DMS114 treated with DMSO at 0.1 percent for 48 hours (cell line): Measurements from ENCODE around the gene SEC31A.

Experiments
- DNase-seq: peaks from one replicate; lab custom pipeline; 2025; ENCODE audit not compliant: unreplicated experiment; lab: John Stamatoyannopoulos, UW

Gene SEC31A

DNA sequence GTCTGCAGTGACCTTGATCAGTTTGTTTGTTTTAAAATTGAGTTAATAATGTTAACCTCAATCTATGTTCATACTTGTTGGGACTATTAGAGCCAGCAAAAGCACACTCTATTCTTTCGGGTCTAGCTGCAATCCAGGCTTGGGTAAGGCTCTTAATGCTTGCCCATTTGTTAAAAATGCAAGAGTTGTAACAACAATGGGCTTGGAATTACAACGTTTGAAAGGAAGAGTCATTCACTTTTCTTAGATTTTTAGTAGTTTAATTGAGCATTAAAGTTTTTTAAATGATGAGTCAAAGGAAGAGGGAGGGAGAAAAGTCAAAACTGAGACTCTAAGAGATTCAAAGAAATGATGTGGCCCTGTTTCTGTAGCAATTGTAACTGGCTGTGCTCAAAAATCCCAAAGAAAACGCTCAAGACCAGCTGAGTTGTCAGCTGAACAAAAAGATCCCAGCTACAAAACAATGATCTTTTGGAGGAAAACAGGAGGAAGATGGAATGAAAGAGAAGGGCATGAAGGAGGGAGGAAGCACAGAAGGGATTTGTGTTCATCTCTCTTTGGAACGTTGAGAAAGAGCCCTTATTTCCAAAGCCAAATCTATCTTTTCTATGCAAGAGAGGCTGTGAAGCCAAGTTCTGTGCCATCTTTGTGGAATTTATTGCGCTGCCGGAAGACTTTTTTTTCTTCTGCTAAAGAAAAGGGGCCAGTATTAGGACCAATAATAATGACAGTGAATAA is 97.9 kb downstream of the SEC31A start:
- DNase-seq, result no peak

DNA sequence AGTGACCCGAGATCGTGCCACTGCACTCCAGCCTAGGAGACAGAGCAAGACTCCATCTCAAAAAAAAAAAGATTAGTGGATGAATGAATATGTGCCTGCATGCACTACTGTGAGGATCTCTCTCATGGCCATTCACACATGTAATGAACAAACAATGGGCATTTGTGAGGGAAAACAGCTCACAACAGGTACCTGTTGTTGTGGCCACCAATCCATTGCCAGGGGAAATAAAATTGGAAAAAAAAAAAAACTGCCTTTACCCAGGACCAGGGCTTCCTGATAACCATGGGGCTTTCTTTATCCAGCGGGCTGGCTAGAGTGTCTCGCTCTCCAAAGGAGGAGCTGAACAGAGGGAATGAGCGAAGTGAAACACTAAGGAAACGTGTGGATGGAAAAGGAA is 99.8 kb downstream of the SEC31A start:
- DNase-seq, result no peak

DNA sequence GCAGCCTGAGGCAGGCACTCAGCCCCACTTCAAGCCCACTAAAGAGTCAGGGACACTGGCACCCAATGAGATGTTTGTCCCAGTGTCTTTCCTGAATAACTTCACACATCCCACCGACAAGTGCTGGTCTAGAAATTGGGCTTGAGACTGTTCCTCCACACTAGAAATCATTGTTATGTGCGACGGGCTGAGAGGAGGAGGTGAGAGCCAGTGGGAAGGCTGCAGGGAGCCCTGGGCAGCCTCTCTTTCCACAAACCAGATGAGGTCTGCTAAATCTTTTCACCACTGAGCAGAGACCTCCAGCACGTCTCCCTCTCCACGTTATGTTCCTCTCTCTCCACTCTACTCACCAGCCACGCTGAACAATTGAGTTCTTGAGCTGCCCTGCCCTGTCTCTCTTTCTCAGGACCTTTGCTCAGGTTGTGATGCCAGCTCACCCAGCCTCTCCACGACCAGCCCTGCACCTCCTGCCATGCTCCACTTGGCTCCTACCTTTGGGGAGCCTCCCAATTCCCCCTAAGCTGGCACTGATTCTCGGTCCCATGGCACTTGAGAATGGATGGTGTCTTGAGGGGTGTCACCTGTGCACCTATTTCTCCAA is 100.8 kb downstream of the SEC31A start:
- DNase-seq, result no peak

DNA sequence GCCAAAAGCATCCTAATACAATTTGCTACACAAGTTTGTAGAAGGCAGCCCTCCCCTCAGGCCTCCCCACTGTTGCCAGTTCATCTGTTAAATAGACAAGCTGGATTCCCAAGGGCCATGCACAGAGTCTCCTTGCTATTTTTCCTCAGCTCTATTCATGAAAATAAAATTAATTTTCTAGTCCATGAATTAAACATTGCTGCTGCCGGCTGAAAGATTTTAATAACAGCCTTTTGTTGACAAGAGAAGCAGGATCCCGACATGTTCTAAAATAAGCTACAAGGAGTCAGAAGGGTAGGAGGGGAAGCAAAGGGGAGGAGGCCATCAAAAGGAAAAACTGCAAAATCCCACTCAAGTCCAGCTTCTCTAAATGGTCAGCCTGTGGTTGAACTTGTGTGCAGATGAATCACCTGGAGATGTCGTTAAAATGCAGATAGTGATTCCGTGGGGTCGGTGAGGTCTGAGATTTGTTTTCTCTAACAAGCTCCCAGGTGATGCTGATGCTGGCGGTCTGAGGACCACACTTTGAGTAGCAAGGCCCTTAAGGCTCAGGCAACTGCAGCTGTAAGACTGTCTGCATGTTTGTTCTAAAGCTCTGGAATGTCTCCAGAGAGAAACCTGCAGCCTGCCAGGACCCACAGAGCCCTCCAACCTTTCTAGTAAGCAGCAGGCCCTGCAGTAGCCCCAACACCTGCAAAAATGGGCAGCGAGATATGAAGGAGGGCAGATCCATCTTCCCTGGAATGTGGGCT is 101.8 kb downstream of the SEC31A start:
- DNase-seq, result no peak

DNA sequence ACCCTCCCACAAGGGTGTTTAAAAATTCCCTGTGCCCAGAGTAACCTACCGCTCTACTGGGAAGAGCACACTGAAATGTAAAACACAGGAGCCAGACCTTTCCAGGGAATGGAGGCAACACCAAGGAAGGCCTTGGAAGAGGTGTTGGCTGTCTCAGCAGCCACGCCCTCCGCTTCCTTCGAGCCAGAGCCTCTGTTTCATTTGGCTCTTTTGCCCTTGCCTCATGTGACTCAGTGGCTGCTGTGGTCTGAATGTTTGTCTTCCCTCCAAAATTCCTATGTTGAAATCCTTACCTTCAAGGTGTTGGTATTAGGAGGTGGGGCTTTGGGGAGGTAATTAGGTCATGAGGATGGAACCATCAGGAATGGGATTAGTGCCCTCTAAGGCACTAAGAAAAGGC is 103.6 kb downstream of the SEC31A start:
- no peak for DNase-seq

DNA sequence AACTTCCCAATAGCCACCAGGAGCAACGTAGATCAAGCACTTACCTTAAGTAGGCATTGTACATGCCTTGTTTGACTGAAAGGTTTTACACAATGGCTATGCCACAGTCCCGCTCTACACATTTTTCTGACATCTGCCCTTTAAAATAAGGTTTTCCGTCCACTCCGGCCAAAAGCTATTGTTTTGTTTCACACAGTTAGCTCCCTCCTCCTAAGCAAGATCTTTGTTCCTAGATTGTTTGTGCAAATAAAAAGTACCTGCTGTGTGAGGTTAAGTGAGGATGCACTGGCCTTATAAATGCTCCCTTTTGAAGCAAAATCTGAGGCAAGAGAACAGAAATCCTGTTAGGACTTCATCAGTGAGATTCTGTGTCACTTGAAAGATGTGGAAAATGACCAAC is 104.1 kb downstream of the SEC31A start:
- no peak for DNase-seq

DNA sequence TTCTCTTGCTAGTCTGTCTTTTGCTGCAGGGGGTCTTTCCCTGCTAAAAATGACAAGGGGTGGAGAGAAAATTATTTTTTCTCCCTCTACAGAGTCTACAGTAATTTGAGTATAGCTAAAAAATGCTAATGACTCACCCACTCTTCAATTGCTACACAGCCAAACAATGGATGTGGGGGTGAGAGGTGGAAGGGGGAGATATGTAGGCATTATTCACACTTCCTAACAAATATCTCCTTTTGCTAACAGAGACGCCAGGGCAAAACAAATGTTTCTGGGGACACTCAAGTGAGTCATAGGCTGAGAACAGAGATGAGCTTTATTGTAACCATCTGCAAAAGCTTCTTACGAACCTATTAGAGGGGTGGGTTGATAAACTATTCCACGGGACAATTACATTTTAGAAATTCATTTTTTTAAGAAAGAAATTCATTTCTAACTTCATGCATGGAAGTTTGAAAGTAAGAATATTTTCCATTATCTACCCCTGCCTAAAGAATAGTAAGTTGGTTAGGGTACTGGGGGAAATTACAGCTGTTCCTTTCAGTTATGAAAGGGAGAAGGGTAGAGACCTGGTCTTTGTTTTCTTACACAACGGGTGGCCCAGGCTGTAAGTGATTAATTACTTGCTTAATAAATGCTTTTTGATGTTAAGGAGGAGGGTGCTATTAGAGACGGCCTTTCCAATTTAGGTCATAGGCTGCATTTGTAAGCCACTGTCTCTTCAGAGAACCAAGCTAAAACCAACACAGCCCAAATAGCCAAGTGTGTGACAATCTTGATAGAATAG is 105.1 kb downstream of the SEC31A start:
- DNase-seq, result no peak

DNA sequence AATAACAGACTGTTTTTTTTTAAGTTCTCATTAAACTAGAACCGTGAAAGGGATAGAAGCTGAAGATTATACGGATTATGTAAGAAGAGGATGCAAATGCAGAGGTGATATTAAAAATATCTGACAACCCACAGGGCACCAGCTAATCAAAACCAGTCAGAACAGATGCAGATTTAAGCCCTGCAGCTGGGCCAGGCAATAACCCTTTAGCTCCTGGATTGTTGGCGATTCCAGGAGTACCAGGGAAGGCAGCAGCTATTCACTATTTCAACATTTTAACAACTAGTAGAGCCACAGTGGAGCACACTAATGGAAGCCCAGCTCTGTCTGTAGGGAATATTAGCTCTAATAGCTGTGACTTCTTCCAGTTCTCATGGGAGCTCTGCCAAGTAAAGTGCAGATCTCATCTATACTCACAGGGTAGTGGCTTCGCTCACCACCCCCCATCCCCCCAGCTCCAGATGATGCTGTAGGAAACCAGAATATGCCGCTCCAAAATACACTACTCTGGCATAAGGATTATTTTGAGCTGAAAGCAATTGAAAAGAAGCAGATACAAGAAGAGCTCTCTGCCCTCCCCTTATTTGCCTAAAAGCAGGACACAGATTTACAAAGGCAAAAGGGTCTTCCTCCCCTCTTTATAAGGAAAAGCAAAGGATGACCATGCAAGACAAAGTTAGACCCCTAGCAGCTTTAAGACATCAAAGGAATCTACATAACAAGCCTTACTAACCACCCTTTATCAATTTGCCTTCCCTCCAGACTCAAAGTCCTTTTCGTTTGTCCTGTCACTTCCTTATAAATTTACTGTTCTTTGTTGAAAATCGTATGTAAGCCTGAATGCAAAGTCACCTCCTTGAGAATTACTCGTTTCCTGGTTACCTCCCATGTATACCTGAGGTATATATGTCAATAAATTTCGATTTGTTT is 106.0 kb downstream of the SEC31A start:
- DNase-seq, result no peak

DNA sequence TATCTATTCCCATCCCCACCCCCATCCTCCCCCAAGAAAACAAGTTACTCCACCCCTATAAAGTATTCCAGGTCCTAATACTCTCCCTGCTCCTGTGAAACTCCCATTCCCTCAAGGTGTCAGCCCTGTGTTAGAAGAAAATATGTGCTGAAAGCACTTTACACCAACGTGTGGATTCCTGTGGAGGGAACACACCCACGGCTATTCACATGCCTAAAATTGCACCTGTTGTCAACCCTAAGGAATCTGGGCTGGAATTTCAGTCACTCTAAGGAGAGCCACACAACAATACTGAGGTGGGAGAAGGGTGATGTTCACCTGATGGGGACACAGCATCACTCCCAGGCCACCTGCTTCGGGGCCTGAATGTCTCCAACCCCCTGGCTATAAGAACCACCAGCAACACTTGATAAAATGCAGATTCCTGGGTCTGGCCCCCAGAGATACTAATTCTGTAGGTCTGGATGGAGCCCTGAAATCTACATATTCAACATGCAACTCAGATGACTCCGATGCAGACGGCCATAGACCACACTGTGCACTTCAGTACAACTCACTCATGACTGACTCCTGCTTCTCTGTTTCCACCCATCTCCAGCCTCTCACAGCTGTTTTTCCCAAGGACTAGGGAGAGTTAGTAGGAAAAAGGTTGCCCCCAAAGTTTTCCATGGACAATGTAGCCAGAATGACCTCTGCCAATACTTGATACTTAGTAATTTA is 108.2 kb downstream of the SEC31A start:
- no peak for DNase-seq

DNA sequence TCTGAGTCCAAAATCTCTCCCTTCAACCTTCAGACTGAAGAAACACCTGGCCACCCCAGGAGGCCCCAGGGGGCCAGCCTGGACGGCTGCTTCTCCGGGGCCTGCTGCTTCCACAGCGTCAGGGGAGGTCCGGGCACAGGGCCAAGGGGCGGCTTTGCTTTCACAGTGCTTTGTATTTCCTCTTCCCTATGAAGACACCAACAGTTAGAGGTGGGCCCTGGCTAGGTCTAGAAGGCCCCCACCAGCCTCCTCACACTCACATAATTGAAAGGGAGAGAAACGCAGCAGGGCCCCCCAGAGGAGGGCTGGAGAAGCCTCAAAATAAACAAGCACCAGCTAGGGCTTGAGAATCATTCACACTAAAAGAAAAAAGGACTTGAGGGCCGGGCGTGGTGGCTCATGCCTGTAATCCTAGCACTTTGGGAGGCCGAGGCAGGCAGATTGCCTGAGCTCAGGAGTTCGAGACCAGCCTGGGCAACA is 110.2 kb downstream of the SEC31A start:
- DNase-seq, result no peak

DNA sequence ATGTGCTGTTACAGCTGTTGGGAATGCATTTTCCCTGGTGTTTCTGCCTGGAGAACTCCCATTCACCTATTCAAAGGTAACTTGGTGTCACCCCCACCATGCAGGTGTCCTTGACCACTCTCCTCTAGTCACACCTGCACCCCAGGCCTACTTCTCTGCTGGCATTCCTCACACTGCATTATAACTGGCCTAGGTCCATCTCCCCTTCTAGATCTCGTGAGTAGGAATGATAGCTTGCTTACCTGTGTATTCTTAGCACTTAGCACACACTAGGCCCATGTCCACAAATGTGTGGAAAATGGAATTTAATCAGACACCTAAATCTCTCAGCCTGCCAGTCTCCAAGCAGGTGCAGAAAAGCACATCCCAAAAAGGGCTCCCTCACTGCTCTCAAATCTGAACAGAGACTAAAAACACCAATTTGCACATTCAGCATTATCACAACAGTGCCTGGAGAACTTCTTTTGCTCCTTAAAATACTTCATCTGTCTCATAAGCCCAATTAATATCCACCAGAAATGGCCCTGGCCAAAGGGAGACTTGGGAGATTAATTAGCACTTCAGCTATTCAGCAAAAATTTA is 110.7 kb downstream of the SEC31A start:
- DNase-seq, result no peak

DNA sequence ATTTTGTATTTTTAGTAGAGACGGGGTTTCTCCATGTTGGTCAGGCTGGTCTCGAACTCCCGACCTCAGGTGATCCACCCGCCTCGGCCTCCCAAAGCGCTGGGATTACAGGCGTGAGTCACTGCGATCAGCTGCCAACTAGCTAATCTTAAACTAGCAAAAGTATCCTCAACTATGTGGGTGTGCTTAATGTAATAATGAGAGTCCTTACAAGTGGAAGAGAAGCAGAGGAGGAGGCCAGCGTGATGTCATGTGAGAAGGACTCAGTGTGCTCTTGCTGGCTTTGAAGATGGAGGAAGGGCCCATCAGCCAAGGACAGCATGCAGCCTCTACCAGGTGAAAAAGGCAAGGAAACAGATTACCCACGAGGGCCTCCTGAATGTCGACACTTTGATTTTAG is 111.9 kb downstream of the SEC31A start:
- no peak for DNase-seq

DNA sequence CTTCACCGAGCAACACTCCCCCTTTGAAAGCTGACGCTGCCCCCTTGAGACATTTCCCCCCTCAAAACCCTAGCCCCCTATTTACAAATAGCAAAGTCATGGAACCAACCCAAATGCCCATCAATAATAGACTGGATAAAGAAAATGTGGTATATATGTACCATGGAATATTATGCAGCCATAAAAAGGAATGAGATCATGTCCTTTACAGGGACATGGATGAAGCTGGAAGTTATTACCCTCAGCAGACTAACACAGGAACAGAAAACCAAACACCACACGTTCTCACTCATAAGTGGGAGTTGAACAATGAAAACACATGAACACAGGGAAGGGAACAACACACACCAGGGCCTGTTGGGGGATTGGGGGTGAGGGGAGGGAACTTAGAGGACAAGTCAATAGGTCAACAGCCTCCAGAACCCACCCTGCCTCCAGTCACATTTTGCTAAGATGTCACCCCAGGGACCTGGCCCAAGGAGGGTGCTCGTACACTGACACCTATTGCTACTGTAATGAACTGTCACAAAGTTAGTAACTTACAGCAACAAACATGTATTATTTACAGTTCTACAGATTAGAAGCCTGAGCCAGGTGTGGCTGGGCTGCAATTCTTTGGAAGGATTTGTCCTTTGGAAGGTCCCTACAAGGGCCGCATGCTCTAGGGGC is 113.0 kb downstream of the SEC31A start:
- no peak for DNase-seq

DNA sequence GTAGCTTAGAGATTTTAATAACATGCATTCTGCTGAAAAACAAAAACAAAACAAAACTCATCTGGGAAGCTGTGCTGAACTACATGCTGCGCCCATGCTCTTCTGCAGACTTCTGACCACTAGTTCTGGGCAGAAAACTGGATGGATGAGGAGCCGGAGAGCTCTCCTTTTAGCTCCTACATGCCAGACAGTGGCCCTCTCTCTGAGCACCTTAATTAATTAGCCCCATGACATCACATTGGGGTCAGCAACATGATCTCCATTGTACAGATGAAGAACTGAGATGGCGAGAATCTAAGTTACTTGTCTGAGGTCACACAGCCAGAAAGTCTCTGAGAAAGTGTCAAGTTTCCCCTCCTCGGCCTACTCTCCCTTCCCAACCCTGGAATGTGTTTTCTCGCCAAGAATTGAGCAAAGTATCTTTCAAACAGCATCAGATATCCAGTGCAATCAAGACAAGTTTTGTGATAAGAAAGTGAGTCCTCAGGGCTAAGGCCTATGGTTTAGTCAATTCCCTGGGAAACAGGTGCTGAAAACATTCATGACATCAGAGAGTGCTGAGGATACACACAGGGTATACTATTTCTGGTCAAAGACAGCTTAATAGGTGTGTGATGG is 113.9 kb downstream of the SEC31A start:
- no peak for DNase-seq

DNA sequence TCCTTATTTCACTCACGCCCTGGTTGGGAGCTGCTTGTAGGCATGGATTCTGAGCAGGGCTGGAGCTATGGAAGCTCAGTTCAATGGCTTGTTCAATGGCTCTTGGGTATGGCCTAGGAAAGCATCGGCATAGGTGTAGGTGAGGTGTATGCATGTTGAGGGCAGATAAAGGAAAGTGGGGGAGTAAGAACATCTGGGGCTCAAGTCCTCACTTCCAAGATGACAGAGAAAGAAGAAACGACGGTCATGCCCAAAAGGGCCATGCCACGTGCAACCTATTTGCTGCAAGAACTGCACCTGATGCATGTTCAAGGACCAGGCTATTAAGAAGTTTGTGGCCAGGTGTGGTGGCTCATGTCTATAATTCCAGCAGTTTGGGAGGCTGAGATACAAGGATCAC is 115.7 kb downstream of the SEC31A start:
- DNase-seq, result no peak

DNA sequence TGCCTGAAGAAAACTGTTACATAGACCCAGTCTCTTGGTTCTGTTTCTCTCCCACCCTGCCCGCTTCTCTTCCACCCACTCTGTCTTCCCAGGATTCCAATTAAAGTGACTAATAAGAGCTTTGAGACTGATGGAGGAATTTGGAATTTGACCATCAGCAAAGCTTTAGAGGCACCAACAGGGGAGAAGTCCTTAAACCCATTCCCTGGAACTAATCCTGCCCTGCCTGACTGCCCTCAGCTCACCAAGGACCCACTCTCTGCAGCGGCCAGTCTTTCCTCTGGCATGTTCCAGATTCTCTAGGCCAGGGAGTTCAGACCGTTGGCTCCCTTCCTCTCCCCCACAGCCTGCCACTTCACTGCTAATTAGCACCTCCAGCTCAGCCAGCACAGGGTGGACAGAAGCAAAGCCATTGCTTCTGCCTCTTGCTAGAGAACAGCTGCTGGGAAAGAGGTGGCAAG is 116.2 kb downstream of the SEC31A start:
- DNase-seq, result no peak

DNA sequence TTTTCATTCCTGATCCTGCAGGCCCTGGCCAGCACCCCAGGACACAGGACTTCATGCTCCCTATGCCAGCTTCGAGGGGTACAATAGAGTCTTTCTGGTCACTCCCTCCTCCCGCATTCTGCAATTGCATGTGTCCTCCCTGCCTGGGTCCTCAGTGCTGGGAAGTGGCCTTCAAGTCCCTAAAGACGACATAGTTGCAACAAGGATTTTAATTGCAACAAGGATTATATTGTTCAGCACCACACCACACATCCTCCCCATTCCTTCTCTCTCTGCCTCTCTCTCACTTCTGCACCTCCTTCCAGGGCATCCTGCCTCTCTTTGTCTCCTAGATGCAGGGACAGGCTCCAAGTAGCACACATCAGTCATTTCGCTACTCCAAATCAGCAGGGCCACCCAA is 117.9 kb downstream of the SEC31A start:
- no peak for DNase-seq

DNA sequence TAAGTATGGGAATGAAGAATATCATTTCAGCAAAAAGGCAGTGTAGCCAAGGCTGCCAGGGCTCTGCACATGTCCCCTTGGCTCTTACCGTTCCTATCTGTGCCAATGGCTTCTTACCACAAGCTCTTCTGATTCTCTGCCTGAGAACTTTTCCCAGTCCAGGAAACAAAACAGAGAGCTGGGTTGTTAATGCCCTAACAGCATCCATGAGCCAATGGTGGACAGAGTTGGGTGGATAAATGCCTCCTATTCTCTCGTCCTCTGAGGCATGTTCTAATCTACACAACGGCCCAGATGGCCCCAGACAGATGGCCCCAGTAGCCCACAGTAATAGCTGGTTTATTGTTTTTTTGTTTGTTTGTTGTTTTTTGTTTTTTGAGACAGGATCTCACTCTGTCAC is 120.3 kb downstream of the SEC31A start:
- DNase-seq, result no peak
